ENCODE measurements around the gene KCNK1. TPM values are rescaled to one million over a fixed set of nuclear protein-coding genes. Genes with fewer than 3 reads are reported as not detected.

The KCNK1 gene
- total and polyA plus RNA-seq, 2 of the 8 experiments (the other 6 are each of a cell fraction or from before 2014, with no cell fraction given) = 11.9 to 16.5 TPM

DNA sequence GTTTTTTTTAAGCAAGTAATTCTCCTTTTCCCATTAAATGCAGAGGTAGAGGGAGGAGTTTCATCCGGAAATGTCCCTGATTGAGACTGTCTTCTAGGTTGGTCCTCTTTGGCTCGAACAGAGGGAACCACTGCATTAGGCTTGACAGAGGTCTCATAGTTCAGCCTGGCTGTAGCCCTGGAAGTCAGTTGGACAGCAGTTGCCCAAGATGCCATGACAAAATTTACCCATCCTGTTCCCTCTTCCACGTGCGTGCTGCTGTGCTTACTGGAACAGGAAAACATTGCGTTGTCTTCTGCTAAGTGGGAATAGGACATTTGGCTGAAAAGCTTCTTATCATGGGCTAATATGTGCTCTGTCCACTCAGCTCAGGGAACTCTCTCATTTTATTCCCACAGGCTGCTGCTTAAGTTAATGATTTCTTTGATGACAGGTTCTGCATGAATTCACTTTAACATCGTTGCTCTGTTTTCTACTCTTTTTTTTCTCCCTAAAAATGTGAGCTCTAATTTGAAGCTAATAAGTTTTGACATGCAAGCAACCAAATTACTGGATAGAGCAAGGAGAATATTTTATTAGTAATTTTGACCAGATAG is 18.0 kb downstream of the KCNK1 start:
- Histone ChIP-seq H3K4me1 (replicated peaks in 1 of 4; ENCODE audit: control insufficient read depth in 3 of 4, insufficient read depth in 4 of 4, low read length in 3 of 4) (peaks cover 0 to 5% (median 3%) of the 10 kb centered on the region in 4 experiments; a peak in 5 of 7 replicates), H3K9ac (replicated peaks in 1 of 4; ENCODE audit: extremely low read depth in 1 of 4, low read depth in 3 of 4, low read length in 3 of 4) (no peak overlapping the region), H2AFZ (ENCODE audit: low read length) (no peak overlapping the region), H4K20me1 (replicated peaks in 1 of 2; ENCODE audit: control insufficient read depth in 1 of 2, insufficient read depth in 2 of 2, low read length in 2 of 2) (peaks cover 0 to 5% of the 10 kb centered on the region in 2 experiments), H3K56ac (replicated peaks; ENCODE audit: insufficient read length, low read depth, low read length) (no peak overlapping the region), H2BK20ac (ENCODE audit: low read length) (no peak overlapping the region), H3K14ac (ENCODE audit: insufficient read length) (no peak overlapping the region), H3K27ac (ENCODE audit: low read depth, low read length) (no peak overlapping the region), H2BK5ac (ENCODE audit: low read depth, low read length) (no peak overlapping the region), H4K91ac (replicated peaks; ENCODE audit: insufficient read length, low read length) (no peak overlapping the region), H3K9me3 (ENCODE audit: insufficient read depth in 2 of 2, low read depth in 1 of 2, low read length in 1 of 2) (no peaks in the 10 kb centered on the region), H3K27me3 (replicated peaks in 1 of 4; ENCODE audit: control insufficient read depth in 3 of 4, extremely low read depth in 1 of 4, insufficient read depth in 3 of 4, low read length in 3 of 4) (no peaks in the 10 kb centered on the region), H2BK120ac (replicated peaks; ENCODE audit: low read depth, low read length) (no peak overlapping the region), H2BK15ac (ENCODE audit: low read length) (no peak overlapping the region), H4K8ac (ENCODE audit: extremely low read depth, insufficient read depth, low read length) (no peak overlapping the region), H3K4ac (replicated peaks; ENCODE audit: insufficient read length, low read depth, low read length) (no peak overlapping the region), H3K79me1 (ENCODE audit: low read depth, low read length) (no peaks in the 10 kb centered on the region), H3K79me2 (ENCODE audit: control insufficient read depth in 1 of 2, insufficient read depth in 2 of 2, low read length in 2 of 2) (peaks cover 0 to 3% of the 10 kb centered on the region in 2 experiments; a peak in 2 of 4 replicates), H3K23me2 (ENCODE audit: low read depth, low read length) (no peaks in the 10 kb centered on the region), H2AK5ac (ENCODE audit: low read depth, low read length) (no peak overlapping the region), H3K4me2 (ENCODE audit: insufficient read depth in 1 of 2, low read depth in 2 of 2, low read length in 2 of 2) (no peak overlapping the region), H3K18ac (ENCODE audit: extremely low read depth, low read length) (no peak overlapping the region), H3K36me3 (ENCODE audit: control insufficient read depth in 2 of 4, insufficient read depth in 4 of 4, low read length in 3 of 4) (no peaks in the 10 kb centered on the region; a peak in 1 of 8 replicates), H3K4me3 (ENCODE audit: extremely low read depth in 1 of 4, insufficient read depth in 2 of 4, low read depth in 3 of 4, low read length in 4 of 4) (no peak overlapping the region), H4K5ac (ENCODE audit: insufficient read length, low read depth, low read length) (no peak overlapping the region), H2BK12ac (ENCODE audit: low read depth, low read length) (no peak overlapping the region), H3K23ac (ENCODE audit: insufficient read length) (no peak overlapping the region)
- DNase-seq (ENCODE audit: low read depth in 1 of 2, low spot score in 2 of 2) = no peak
- TF ChIP-seq, protein P1, sequence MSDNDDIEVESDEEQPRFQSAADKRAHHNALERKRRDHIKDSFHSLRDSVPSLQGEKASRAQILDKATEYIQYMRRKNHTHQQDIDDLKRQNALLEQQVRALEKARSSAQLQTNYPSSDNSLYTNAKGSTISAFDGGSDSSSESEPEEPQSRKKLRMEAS (IDR thresholded peaks at IDR 0.05) = no peak
- TF ChIP-seq HDAC2 (IDR thresholded peaks at IDR 0.05; ENCODE audit: borderline replicate concordance in 1 of 2, low read depth in 2 of 2, low read length in 2 of 2) (no peak), PHF8 (conservative IDR thresholded peaks at IDR 0.05; ENCODE audit: low read depth, low read length) (no peak), SAP30 (IDR thresholded peaks at IDR 0.05; ENCODE audit: insufficient read depth, insufficient replicate concordance, low read length) (no peak), KDM5A (IDR thresholded peaks at IDR 0.05; ENCODE audit: low read length) (no peak), BCL11A (IDR thresholded peaks at IDR 0.05; ENCODE audit: low read depth in 2 of 2, low read length in 2 of 2) (no peak)
- ChIA-PET POLR2A (ENCODE audit: partially characterized antibody) (no interaction called here), CTCF (ENCODE audit: partially characterized antibody) (interaction anchor here (1.0 to 1.4 kb wide), 2 partner anchors 13 to 33 kb away, joined by 3 to 4 read pairs; no protein-coding TSS in a partner anchor)
- FAIRE-seq = no peak
- WGBS, 2 experiments (ENCODE audit: extremely low coverage in 1 of 2, insufficient coverage in 1 of 2, insufficient read length in 1 of 2, insufficient replicate concordance in 2 of 2, low coverage in 1 of 2, low lambda C conversion rate in 2 of 2, missing lambda C conversion rate in 1 of 2) = 85% methylated on average over 6 of the region's 6 CpGs; no CpG with 5 or more reads in 1 of the 2 experiments

Data from H1 (cell line).